ENCODE results near the gene CYBA. TPM values are rescaled to one million over a fixed set of nuclear protein-coding genes. Genes with fewer than 3 reads are reported as not detected.

The CYBA gene
- polyA plus RNA-seq, 1 donor = 39.6 TPM

GRCh38 chr16:88593910-88594309 is 56.9 kb downstream of the CYBA start:
- DNase-seq (ENCODE audit: low read depth) = no peak

GRCh38 chr16:88593489-88593888 is 57.4 kb downstream of the CYBA start:
- no peak for DNase-seq (ENCODE audit: low read depth)

Other genes starting within 250 kb of the CYBA start
- gene ZFPM1, start 197.8 kb downstream of the CYBA start, polyA plus RNA-seq (ENCODE audit: insufficient read length) = 1.8 TPM
- 26.0 TPM for gene ZC3H18, start 80.7 kb downstream of the CYBA start, polyA plus RNA-seq (ENCODE audit: insufficient read length)
- not detected for gene IL17C, start 12.5 kb downstream of the CYBA start, polyA plus RNA-seq (ENCODE audit: insufficient read length)
- 30.1 TPM for gene MVD, start 12.0 kb upstream of the CYBA start, polyA plus RNA-seq (ENCODE audit: insufficient read length)
- gene SNAI3, start 35.5 kb upstream of the CYBA start, polyA plus RNA-seq (ENCODE audit: insufficient read length) = 7.9 TPM
- gene RNF166, start 55.4 kb upstream of the CYBA start, polyA plus RNA-seq (ENCODE audit: insufficient read length) = 16.0 TPM
- gene CTU2, start 55.5 kb upstream of the CYBA start, polyA plus RNA-seq (ENCODE audit: insufficient read length) = 12.0 TPM
- gene PIEZO1, start 134.2 kb upstream of the CYBA start, polyA plus RNA-seq (ENCODE audit: insufficient read length) = 52.2 TPM
- 5.6 TPM for gene CDT1, start 152.7 kb upstream of the CYBA start, polyA plus RNA-seq (ENCODE audit: insufficient read length)
- gene APRT, start 160.9 kb upstream of the CYBA start, polyA plus RNA-seq (ENCODE audit: insufficient read length) = 54.2 TPM
- gene GALNS, start 205.9 kb upstream of the CYBA start, polyA plus RNA-seq (ENCODE audit: insufficient read length) = 17.1 TPM
- gene TRAPPC2L, start 206.1 kb upstream of the CYBA start, polyA plus RNA-seq (ENCODE audit: insufficient read length) = 52.2 TPM
- gene PABPN1L, start 215.6 kb upstream of the CYBA start, polyA plus RNA-seq (ENCODE audit: insufficient read length) = 0.11 TPM